GM21528 (cell line): ENCODE measurements around the gene PA2G4.
A peak's percentile ranks its signal among the peaks of the same experiment; 100 is the strongest.

ENCODE experiments used
- ATAC-seq: cut with Tn5 transposase; IDR thresholded peaks from one replicate; pipeline ENCODE4 v1.9.1; 2021; ENCODE audit warnings: mild to moderate bottlenecking, moderate library complexity; ENCODE audit not compliant: unreplicated experiment, low FRiP score

Gene PA2G4

GRCh38 chr12:56121204-56121870 is 17.0 kb downstream of the PA2G4 start:
- no peak for ATAC-seq

- no peak for ATAC-seq
Measured at GRCh38 chr12:56122637-56123036, 18.3 kb downstream of the PA2G4 start.

GRCh38 chr12:56124133-56124532 is 19.8 kb downstream of the PA2G4 start:
- ATAC-seq = no peak

GRCh38 chr12:56126732-56127239 is 22.4 kb downstream of the PA2G4 start:
- ATAC-seq = no peak

GRCh38 chr12:56127485-56127887 is 23.1 kb downstream of the PA2G4 start:
- ATAC-seq = no peak

- peak; percentile 88 for ATAC-seq
Measured at GRCh38 chr12:56127888-56128669, 23.7 kb downstream of the PA2G4 start, which contains the start of gene ESYT1. Gene ESYT1, plus strand, starts transcription at chr12:56128267. Its CDS starts 53 bp downstream, at chr12:56128320.

GRCh38 chr12:56128670-56129205 is 24.4 kb downstream of the PA2G4 start:
- ATAC-seq = peak; percentile 3

- ATAC-seq = peak; percentile 35
Measured at GRCh38 chr12:56129206-56129941, 25.0 kb downstream of the PA2G4 start.

- no peak for ATAC-seq
Measured at GRCh38 chr12:56129942-56130495, 25.7 kb downstream of the PA2G4 start.

- ATAC-seq = no peak
Measured at GRCh38 chr12:56130876-56131275, 26.5 kb downstream of the PA2G4 start.

GRCh38 chr12:56134897-56135296 is 30.5 kb downstream of the PA2G4 start:
- no peak for ATAC-seq

- ATAC-seq = no peak
Measured at GRCh38 chr12:56137853-56138571, 33.7 kb downstream of the PA2G4 start.

- ATAC-seq = no peak
Measured at GRCh38 chr12:56141946-56142784, 37.8 kb downstream of the PA2G4 start.

- ATAC-seq = no peak
Measured at GRCh38 chr12:56143217-56143616, 38.9 kb downstream of the PA2G4 start.

GRCh38 chr12:56143870-56144269 is 39.5 kb downstream of the PA2G4 start:
- ATAC-seq = no peak

- ATAC-seq = no peak
Measured at GRCh38 chr12:56145217-56145616, 40.9 kb downstream of the PA2G4 start.

- no peak for ATAC-seq
Measured at GRCh38 chr12:56146492-56147460, 42.4 kb downstream of the PA2G4 start.

- no peak for ATAC-seq
Measured at GRCh38 chr12:56150563-56150962, 46.2 kb downstream of the PA2G4 start.
